Tongue (tissue), 2 donors: Measurements from ENCODE around the gene CHN2. TPM values are rescaled to one million over a fixed set of nuclear protein-coding genes. Genes with fewer than 3 reads are reported as not detected.
A peak's percentile ranks its signal among the peaks of the same experiment; 100 is the strongest.
"Not testable (repeated sequence)": the region's sequence is repeated elsewhere in the genome, so short reads cannot be mapped to it uniquely, and the experiment has no call there.

ENCODE experiments used
- DNase-seq: peaks from one replicate; pipeline ENCODE4 v3.0.0-alpha.2; 2015
- total RNA-seq: library from RNA; depleted of rRNA; stranded (reverse); fragments of >200 nt; gene quantifications from one replicate; pipeline ENCODE4 v1.2.3, GENCODE V29; 2014

The CHN2 gene
- total RNA-seq, 1 donor from 2014 or later: 7.6 TPM

GRCh38 chr7:29256693-29257002 is 62.1 kb downstream of the CHN2 start:
- no peak for DNase-seq

- DNase-seq: no peak
These were observed 64.4 kb downstream of the CHN2 start for GRCh38 chr7:29258951-29259350.

- no peak for DNase-seq
These were observed 67.8 kb downstream of the CHN2 start for GRCh38 chr7:29262191-29262917.

- not testable (repeated sequence) for DNase-seq
These were observed 69.1 kb downstream of the CHN2 start for GRCh38 chr7:29263601-29264207.

DNA sequence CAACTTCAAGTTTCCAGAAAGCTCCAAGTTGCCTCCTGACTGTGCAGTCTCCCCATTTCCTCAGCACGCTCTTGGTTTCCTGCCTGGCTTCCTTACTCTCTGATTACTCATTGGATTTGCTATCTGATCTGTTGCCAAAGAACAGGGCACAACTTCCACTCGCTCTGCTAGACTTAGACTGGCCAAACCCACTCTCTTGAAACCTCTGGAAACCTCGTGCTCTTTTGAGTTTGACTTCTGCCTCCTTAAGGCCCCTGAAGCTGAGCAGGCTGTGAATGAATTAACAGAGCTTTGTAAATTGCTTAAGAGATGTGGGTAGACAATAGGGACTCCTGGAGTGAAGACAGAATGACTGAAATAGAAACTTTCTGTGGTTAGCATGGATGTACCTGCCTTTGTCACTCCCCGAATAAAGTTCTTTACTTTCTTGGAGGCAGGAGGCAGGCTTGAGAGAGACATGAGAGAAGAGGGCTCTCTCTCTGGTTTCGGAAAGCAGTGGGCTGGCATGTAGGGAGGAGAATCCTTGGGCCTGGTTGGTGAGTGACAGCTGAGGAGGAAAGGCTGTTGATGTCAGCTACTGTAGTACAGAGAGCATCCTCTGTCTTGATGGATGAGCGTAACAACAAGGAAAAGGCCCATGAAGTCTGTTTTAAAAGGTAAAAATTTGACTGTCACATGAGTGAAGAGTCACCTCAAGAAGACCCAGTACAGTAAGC is 70.8 kb downstream of the CHN2 start:
- no peak for DNase-seq

- no peak for DNase-seq
These were observed 75.4 kb downstream of the CHN2 start for GRCh38 chr7:29269935-29270334.

- DNase-seq: no peak
These were observed 76.2 kb downstream of the CHN2 start for GRCh38 chr7:29270594-29271318.

GRCh38 chr7:29271319-29271658 is 76.7 kb downstream of the CHN2 start:
- no peak for DNase-seq

GRCh38 chr7:29272057-29272456 is 77.5 kb downstream of the CHN2 start:
- DNase-seq: no peak

- peak; percentile 70 for DNase-seq
These were observed 79.8 kb downstream of the CHN2 start for GRCh38 chr7:29274146-29275017.

DNA sequence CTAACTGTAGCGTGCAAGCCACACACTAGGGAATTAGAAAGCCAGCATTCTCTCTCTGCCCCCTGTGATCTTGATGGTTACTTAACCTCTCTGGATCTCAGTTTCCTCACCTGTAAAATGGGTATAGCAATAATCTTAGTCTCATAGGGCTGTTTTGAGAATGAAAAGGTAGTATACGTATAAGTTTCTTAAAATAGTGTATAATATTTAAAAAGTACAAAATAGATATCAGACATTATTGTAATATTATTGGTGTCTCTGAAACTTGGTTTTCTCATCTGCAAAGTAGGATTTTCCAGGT is 80.4 kb downstream of the CHN2 start:
- DNase-seq: no peak

DNA sequence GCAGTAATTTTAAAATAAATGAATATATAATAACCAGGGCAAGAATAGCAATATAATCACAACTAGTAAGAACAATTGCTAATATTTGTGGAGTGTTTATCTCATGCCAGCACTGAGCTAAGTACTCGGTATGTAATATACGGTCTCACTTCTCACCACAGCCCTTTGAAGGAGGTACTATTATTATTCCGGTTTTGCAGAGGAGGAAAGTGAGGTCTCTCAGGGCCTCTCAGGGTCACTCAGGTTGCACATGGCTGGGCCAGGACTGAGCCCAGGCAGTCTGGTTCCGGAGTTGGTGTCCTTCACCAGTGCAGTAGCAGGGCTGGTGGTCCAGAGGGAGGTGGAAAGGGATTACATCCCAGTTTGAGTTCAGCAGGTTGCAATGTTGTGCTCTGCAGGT is 80.9 kb downstream of the CHN2 start:
- DNase-seq: no peak

DNA sequence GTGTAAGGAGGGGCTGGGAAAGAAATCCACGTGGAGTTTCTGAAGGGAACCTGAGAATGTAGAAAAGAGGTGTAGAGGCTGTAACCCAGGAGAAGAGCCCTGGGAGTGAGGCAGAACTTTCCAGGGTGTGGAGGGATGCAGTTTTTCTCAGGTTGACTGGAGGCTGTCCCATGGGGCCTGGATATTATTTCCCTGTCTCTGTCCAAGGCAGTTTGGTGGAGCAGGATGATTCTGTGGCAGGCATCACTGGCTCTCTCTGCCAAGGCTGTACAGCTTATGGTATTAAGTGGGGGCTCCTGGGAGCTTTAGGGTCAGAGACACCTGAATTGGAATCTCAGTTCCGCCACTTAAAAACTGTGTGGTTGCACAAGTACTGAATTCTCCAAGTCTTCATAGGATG is 81.6 kb downstream of the CHN2 start:
- no peak for DNase-seq

DNA sequence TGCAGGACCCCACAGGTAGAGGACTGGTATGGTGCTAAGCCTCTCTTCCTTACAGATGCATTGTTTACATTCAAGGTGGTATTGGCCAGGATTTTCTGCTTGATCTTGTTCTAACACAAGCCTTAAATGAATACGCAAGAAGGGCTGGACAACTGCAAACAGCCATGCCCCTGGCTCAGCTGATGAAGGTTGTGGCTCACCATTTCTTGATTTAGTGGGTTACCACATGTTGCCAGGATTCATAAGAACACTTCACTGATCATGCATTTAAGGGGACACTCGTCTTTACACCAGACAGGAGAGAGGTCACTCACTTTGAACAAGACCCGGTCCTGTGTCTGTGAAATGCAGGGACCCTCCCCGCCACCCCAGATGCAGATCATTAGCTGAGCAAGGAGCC is 82.2 kb downstream of the CHN2 start:
- DNase-seq: no peak

- no peak for DNase-seq
These were observed 83.1 kb downstream of the CHN2 start for GRCh38 chr7:29277436-29278215.

DNA sequence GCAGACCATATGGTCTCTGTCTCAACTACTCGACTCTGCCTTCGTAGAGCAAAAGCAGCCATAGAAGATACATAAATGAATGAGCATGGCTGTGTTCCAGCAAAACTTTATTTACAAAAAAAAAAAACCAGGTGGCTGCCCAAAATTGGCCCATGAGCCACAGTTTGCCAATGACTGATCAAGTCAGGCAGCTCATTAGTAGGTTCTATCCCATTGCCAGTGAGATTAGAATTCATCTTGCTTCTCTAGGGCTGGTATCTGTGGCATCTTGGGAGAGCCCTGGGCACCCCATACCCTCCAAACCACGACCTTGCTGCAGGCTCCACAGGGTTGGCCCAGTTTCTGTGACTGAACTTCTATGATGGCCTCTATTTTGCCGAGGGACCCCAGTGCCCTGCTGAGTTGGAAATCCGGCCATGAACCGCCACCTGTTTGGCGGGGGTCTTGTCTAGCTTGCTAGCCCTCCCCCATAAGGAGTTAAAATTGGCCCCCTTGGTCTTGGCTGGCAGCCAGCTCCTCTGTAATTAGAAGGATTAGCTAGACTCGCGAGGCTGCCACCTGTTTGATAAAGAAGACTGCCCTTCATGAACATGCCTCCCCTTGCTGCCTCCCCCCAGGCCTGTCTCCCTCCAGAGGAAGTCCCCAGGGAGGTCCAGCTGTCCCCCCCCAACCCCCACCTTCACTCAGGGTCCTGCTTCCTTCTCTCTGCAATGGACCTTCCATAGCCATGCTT is 83.9 kb downstream of the CHN2 start:
- DNase-seq: peak; percentile 82

DNA sequence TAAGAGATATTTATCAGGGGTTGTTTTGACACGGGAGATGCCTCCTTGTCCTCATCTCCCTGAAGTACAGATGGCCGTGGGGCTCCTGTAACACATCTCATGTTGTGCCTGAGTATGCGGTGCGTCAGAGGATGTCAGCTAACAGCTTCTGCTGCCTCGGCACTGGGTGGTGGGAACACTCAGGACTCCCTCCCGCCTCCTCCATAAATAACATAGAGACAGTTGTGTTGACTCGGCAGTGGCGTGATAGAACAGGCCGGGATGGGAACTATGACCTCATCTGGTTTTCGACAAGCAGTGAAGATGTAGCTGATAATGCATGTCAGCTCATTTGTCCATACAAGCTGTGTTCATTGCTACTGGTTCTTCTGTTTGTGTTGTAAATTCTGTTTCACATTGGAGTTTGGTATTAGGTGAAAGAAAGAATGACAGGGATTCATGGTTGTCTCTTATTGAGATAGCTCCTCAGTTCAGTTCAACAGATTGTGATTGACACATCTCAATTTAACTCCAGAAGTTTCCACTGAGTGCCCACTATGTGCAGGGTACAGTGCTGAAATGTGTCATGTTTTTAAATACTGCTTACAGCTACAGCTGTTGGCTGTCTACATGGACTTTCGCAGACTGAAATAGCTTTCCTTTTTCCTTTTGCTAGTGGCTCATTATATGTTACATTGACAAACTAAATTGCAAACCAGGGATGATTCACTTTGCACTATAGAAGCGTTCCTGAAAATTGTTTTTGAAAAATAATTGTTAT is 87.4 kb downstream of the CHN2 start:
- peak; percentile 87 for DNase-seq

DNA sequence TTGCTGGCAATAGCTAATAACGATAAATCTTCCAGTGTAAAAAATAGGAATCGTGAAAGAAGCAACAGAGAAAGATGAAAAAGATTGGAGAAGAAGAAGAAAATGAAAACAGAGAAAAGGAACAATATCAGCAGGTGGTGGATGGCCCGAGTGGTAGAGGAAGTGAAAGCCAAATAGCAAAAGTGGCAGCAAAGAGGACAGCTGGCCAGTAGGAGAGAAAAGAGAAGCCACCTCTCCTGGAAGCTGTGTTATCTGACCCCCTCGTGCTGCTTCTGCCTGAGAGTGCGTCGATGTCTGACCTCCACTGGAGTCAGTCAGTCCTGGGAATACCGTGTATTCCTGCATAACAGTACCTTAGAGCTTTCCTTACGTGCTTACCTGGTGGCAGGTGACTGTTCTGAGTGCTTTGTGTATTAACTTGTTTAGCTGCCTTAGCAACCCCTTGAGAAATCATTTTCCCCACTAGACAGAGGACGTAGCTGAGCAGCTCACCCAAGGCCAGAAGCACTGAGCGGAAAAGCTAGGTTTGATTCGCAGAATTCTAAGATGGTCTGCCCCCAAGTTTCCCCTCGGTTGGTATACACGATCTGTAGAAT is 88.3 kb downstream of the CHN2 start:
- peak; percentile 50 for DNase-seq

DNA sequence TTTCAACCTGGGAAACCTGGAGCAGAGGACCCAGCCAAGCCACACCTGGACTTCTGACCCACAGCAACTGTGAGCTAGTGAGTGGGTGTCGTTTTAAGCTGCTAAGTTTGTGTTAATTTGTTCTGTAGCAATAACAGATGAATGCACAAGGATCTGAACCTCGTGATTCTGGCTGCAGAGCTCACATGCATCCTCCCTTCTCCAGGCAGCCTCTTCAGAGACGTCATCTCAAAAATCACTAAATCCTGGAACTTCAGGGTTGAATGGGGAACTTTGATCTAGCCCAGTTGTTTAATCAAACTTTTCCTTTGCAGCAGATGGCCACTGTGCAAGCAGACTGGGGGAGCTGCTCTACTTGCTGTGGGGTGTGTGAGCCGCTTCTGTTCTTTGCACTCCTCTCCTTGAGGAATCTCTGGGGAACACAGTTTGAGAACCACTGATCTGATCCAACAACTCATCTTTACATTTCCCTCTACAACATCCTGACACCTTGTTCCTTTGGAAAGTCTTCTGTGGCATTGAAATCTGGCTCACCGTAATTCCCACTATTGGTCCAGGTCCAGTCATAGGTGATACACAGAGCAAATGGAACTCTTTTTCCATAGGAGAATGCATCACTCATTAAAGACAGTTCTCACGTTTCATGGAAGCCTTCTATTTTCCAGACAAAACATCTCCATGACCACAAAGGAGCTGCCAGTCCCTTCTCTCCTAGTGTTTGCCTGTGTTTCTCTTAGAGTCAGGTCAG is 90.3 kb downstream of the CHN2 start:
- DNase-seq: no peak
